Nucleus accumbens (tissue), 56 donors: ENCODE measurements around the gene SENP2.
"Not testable (repeated sequence)": the region's sequence is repeated elsewhere in the genome, so short reads cannot be mapped to it uniquely, and the experiment has no call there.

Experiments
- DNase-seq, 56 donors: peaks; one replicate each; lab custom pipeline; 2025; lab: John Stamatoyannopoulos, UW

SENP2 gene

GRCh38 chr3:185585859-185586685 lies at the start of gene SENP2:
SENP2 (plus strand) TSS chr3:185586295; CDS start chr3:185586414, 119 bp downstream.
- DNase-seq, result peak; percentile 93 to 100 (median 99)

GRCh38 chr3:185537369-185537970 lies 48.6 kb upstream of the SENP2 start:
- DNase-seq, result no peak

DNA sequence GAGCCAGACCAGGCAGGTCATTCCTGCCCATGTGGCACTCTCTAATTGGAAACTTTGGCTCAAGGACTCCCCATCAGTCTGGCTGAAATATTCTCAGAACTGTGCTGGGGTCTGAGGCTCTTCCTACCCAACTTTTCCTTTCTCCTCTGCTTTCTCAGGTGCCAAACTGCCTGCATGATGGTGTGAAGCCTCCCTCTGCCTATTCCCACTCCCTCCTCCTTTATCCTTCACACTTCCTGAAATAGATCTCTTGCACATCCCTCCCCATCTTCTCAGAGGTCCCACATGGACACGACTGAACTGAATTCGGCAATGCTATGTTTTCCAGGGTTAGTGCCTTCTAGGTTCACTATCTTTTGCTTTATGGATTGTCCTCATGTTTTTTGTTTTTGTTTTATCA lies 46.2 kb upstream of the SENP2 start:
- DNase-seq, result no peak

DNA sequence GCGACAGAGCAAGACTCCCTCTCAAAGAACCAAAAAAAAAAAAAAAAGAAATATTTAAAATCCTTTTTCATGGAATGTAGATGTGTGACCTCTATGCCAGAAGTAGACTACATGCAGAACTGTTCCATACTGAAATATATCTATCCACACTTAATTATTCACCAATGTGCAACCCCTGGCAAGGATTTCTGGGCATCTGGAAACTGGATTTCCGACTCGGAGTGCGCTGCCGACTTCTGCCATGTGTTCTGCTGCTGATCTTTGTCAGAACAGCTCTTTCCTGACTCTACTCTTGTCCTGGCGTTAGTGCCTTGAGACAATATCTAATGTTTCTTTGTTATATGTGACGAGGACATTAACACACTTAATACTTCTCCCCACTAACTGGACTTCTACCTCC lies 45.4 kb upstream of the SENP2 start:
- DNase-seq, result no peak

- DNase-seq, result peak in 6 of 56 donors; percentile 7 to 58 (median 24)
Observed at GRCh38 chr3:185549122-185549521, 37.0 kb upstream of the SENP2 start.

- no peak for DNase-seq
Observed at GRCh38 chr3:185549651-185550111, 36.4 kb upstream of the SENP2 start.

GRCh38 chr3:185552358-185552877 lies 33.7 kb upstream of the SENP2 start, which contains the start of gene LIPH:
LIPH (minus strand) TSS chr3:185552588; CDS start chr3:185552471, 117 bp downstream.
- no peak for DNase-seq

- DNase-seq, result no peak
Observed at GRCh38 chr3:185555101-185555501, 31.0 kb upstream of the SENP2 start.

GRCh38 chr3:185555860-185556347 lies 30.2 kb upstream of the SENP2 start:
- no peak for DNase-seq

DNA sequence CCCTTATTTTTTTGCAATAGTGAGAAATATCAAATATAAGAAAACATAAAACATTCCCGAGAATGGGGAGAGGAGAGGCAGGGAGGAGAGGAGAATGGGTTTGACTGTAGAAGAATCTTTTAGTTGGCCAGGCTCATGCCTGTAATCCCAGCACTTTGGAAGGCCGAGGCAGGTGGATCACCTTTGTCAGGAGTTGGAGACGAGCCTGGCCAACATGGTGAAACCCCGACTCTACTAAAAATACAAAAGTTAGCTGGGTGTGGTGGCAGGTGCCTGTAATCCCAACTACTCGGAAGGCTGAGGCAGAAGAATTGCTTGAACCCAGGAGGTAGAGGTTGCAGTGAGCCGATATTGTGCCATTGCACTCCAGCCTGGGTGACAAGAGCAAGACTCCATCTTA lies 29.5 kb upstream of the SENP2 start:
- not testable (repeated sequence) for DNase-seq

GRCh38 chr3:185558395-185558794 lies 27.7 kb upstream of the SENP2 start:
- DNase-seq, result no peak

DNA sequence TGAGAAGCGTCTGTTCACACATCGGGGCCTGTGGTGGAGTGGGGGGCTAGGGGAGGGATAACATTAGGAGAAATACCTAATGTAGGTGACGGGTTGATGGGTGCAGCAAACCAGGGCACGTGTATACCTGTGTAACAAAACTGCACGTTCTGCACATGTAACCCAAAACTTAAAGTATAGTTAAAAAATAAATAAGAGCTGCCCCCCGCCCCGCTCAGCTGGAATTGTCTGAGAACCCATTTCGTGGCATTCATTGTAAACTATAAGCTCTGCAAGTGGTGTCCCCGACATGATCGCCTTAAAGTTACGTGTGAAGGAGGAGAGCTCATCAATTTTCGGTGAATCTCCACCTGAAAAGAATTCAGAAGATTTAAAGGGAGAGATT lies 26.4 kb upstream of the SENP2 start:
- DNase-seq, result no peak

DNA sequence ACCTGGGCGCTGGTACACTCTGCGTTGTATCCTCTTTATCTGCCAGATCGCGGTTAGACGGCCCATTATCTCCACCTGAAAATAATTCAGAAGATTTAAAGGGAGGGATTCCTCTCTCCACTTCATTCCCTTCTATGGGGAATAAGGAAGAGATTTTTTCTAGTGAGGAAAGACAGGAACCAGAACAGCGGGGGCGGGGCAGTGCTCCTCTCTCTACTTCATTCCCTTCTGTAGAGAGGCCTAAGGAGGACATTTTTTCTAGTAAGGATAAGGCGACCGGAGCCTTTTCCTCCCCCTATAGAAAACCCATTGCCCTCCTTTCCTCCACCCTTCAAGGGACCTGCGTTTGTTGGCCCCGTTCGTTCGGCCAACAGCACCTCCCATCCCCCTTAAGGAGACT lies 25.4 kb upstream of the SENP2 start:
- no peak for DNase-seq

- peak in 10 of 56 donors; percentile 1 to 16 (median 12) for DNase-seq
Observed at GRCh38 chr3:185561374-185561943, 24.6 kb upstream of the SENP2 start.

- peak in 1 of 56 donors; percentile 4 for DNase-seq
Observed at GRCh38 chr3:185561958-185562357, 24.1 kb upstream of the SENP2 start.

GRCh38 chr3:185572183-185572582 lies 13.9 kb upstream of the SENP2 start:
- no peak for DNase-seq

- DNase-seq, result peak in 9 of 56 donors; percentile 2 to 26 (median 3)
Observed at GRCh38 chr3:185575108-185575869, 10.8 kb upstream of the SENP2 start.

DNA sequence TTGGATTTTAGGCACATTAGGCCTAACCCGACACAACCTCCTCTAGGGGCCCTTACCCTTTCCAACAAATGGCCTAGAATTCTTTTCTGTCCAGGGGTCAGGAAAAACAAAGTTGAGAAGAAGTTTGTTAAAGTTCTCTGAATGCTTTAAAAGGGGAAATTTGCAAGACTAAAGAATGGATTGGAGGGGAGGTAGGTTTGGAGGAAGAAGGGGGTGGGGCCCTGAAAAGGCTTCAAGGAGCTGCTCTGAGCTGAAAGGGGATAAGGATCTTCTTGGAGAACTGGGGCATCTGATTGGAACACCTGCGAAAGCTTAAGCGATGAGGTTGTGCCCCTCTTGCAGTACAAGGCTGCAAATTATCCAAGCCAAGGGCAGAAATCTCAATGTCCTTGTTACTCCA lies 3.9 kb upstream of the SENP2 start:
- no peak for DNase-seq

- no peak for DNase-seq
Observed at GRCh38 chr3:185582871-185583270, 3.2 kb upstream of the SENP2 start.

- no peak for DNase-seq
Observed at GRCh38 chr3:185583925-185584324, 2.2 kb upstream of the SENP2 start.
